H1 (cell line): ENCODE data around the gene RECK. TPM values are rescaled to one million over a fixed set of nuclear protein-coding genes. Genes with fewer than 3 reads are reported as not detected.

Experiments used
- CTCF ChIA-PET: fragments of 300-600 bp; sonication (Branson Sonifier 250); formaldehyde crosslinking; loops from one replicate; lab custom pipeline; 2021; ENCODE audit not compliant: partially characterized antibody; lab: Charles Lee
- POLR2A ChIA-PET: fragments of 300-600 bp; sonication (Branson Sonifier 250); formaldehyde crosslinking; loops from one replicate; lab custom pipeline; 2021; ENCODE audit warnings: inconsistent platforms; ENCODE audit not compliant: partially characterized antibody; lab: Charles Lee
- DNase-seq, 2 experiments: peaks; one replicate each; pipeline versions ENCODE4 v3.0.0 to v3.0.0-alpha.2; 2010 to 2022; ENCODE audit warnings: low spot score in 2 of 2, low read depth in 1 of 2, mixed read lengths in 1 of 2
- FAIRE-seq: peaks from 2 replicates; lab custom pipeline; 2011; peaks lifted over from hg19 to GRCh38; lab: Jason Lieb, UNC
- H2AFZ ChIP-seq: 2 replicates; pipeline ENCODE4 v1.8.1; 2012; ENCODE audit warnings: low read length, inconsistent platforms
- H2AK5ac ChIP-seq: 2 replicates; pipeline ENCODE4 v1.6.1; 2013; ENCODE audit warnings: low read depth, low read length
- H2BK120ac ChIP-seq: replicated peaks from 2 replicates; pipeline ENCODE3; 2013; ENCODE audit warnings: low read depth, low read length, inconsistent platforms
- H2BK12ac ChIP-seq: 2 replicates; pipeline ENCODE4 v1.6.1; 2013; ENCODE audit warnings: low read depth, low read length
- H2BK15ac ChIP-seq: 2 replicates; pipeline ENCODE4 v1.6.1; 2013; ENCODE audit warnings: low read length
- H2BK20ac ChIP-seq: 2 replicates; pipeline ENCODE4 v1.6.1; 2013; ENCODE audit warnings: low read length
- H2BK5ac ChIP-seq: 2 replicates; pipeline ENCODE4 v1.6.1; 2013; ENCODE audit warnings: low read depth, low read length
- H3K14ac ChIP-seq: 2 replicates; pipeline ENCODE4 v1.6.1; 2013; ENCODE audit warnings: inconsistent platforms; ENCODE audit not compliant: insufficient read length
- H3K18ac ChIP-seq: 2 replicates; pipeline ENCODE4 v1.6.1; 2013; ENCODE audit warnings: low read length; ENCODE audit errors: extremely low read depth
- H3K23ac ChIP-seq: 2 replicates; pipeline ENCODE4 v1.6.1; 2013; ENCODE audit warnings: inconsistent platforms; ENCODE audit not compliant: insufficient read length
- H3K23me2 ChIP-seq: 2 replicates; pipeline ENCODE4 v1.6.1; 2013; ENCODE audit warnings: low read depth, low read length
- H3K27ac ChIP-seq: 2 replicates; pipeline ENCODE4 v1.6.1; 2011; ENCODE audit warnings: low read depth, low read length, inconsistent platforms
- H3K27me3 ChIP-seq, 4 experiments: replicated peaks in 1 of 4; 1 replicate in 1 of 4; 2 replicates in 3 of 4; pipeline versions ENCODE4 v1.6.1 to v1.8.1; 2011 to 2013; ENCODE audit warnings: low read length in 3 of 4, mild to moderate bottlenecking in 3 of 4, inconsistent platforms in 2 of 4, mixed read lengths in 2 of 4, moderate library complexity in 1 of 4; ENCODE audit not compliant: control insufficient read depth in 3 of 4, insufficient read depth in 3 of 4; ENCODE audit errors: extremely low read depth in 1 of 4
- H3K36me3 ChIP-seq, 4 experiments: 2 replicates each; pipeline versions ENCODE4 v1.6.1 to v1.8.1; 2011 to 2013; ENCODE audit warnings: mild to moderate bottlenecking in 4 of 4, low read length in 3 of 4, moderate library complexity in 2 of 4, control low read depth in 1 of 4, inconsistent platforms in 1 of 4; ENCODE audit not compliant: insufficient read depth in 4 of 4, control insufficient read depth in 2 of 4
- H3K4ac ChIP-seq: replicated peaks from 2 replicates; pipeline ENCODE3; 2013; ENCODE audit warnings: low read length, low read depth, mixed read lengths, inconsistent platforms; ENCODE audit not compliant: insufficient read length
- H3K4me1 ChIP-seq, 4 experiments: replicated peaks in 1 of 4; 1 replicate in 1 of 4; 2 replicates in 3 of 4; pipeline versions ENCODE4 v1.6.1 to v1.8.1; 2011 to 2013; ENCODE audit warnings: low read length in 3 of 4, inconsistent platforms in 2 of 4, mixed read lengths in 1 of 4; ENCODE audit not compliant: insufficient read depth in 4 of 4, control insufficient read depth in 3 of 4
- H3K4me2 ChIP-seq, 2 experiments: 2 replicates each; pipeline versions ENCODE4 v1.6.1 to v1.8.1; 2011 to 2013; ENCODE audit warnings: low read depth in 2 of 2, low read length in 2 of 2, control low read depth in 1 of 2, inconsistent platforms in 1 of 2, mild to moderate bottlenecking in 1 of 2; ENCODE audit not compliant: insufficient read depth in 1 of 2
- H3K4me3 ChIP-seq, 4 experiments: fragments of 200-600, 300-600 bp in 1 of 4; sonication (generic), shearing (Covaris generic), sonication (Bioruptor Twin) in 1 of 4; 2 replicates each; pipeline versions ENCODE4 v1.5.1 to v1.8.1; 2011 to 2016; ENCODE audit warnings: low read length in 4 of 4, low read depth in 3 of 4, control low read depth in 2 of 4, inconsistent platforms in 2 of 4, mild to moderate bottlenecking in 2 of 4, mixed read lengths in 1 of 4, moderate library complexity in 1 of 4; ENCODE audit not compliant: insufficient read depth in 2 of 4; ENCODE audit errors: extremely low read depth in 1 of 4
- H3K56ac ChIP-seq: replicated peaks from 2 replicates; pipeline ENCODE3; 2013; ENCODE audit warnings: low read depth, mild to moderate bottlenecking, mixed read lengths, low read length, inconsistent platforms; ENCODE audit not compliant: insufficient read length
- H3K79me1 ChIP-seq: 2 replicates; pipeline ENCODE4 v1.6.1; 2013; ENCODE audit warnings: low read depth, low read length, control low read depth
- H3K79me2 ChIP-seq, 2 experiments: 2 replicates each; pipeline versions ENCODE4 v1.6.1 to v1.8.1; 2012 to 2013; ENCODE audit warnings: low read length in 2 of 2, mild to moderate bottlenecking in 2 of 2, inconsistent platforms in 1 of 2; ENCODE audit not compliant: insufficient read depth in 2 of 2, control insufficient read depth in 1 of 2
- H3K9ac ChIP-seq, 4 experiments: replicated peaks in 1 of 4; 1 replicate in 1 of 4; 2 replicates in 3 of 4; pipeline versions ENCODE4 v1.6.1 to v1.8.1; 2011 to 2013; ENCODE audit warnings: low read depth in 3 of 4, low read length in 3 of 4, control low read depth in 2 of 4, mild to moderate bottlenecking in 2 of 4, moderate library complexity in 2 of 4, inconsistent platforms in 1 of 4; ENCODE audit errors: extremely low read depth in 1 of 4
- H3K9me3 ChIP-seq, 2 experiments: 2 replicates each; pipeline versions ENCODE4 v1.6.1 to v1.8.1; 2012 to 2013; ENCODE audit warnings: mild to moderate bottlenecking in 2 of 2, moderate library complexity in 2 of 2, control low read depth in 1 of 2, inconsistent platforms in 1 of 2, low read depth in 1 of 2, low read length in 1 of 2, mixed read lengths in 1 of 2; ENCODE audit not compliant: insufficient read depth in 2 of 2
- H4K20me1 ChIP-seq, 2 experiments: replicated peaks in 1 of 2; 2 replicates each; pipeline versions ENCODE3 to v1.8.1; 2011 to 2013; ENCODE audit warnings: inconsistent platforms in 2 of 2, low read length in 2 of 2, mild to moderate bottlenecking in 1 of 2; ENCODE audit not compliant: insufficient read depth in 2 of 2, control insufficient read depth in 1 of 2
- H4K5ac ChIP-seq: 2 replicates; pipeline ENCODE4 v1.6.1; 2013; ENCODE audit warnings: low read length, low read depth, mixed read lengths, inconsistent platforms; ENCODE audit not compliant: insufficient read length
- H4K8ac ChIP-seq: 2 replicates; pipeline ENCODE4 v1.8.0; 2013; ENCODE audit warnings: mild to moderate bottlenecking, moderate library complexity, low read length, inconsistent platforms; ENCODE audit not compliant: insufficient read depth; ENCODE audit errors: extremely low read depth
- H4K91ac ChIP-seq: replicated peaks from 2 replicates; pipeline ENCODE3; 2013; ENCODE audit warnings: low read length, mixed read lengths, inconsistent platforms; ENCODE audit not compliant: insufficient read length
- EGR1 ChIP-seq: IDR thresholded peaks from 2 replicates; pipeline ENCODE4 v1.6.1; 2011; ENCODE audit warnings: low read depth, low read length, borderline replicate concordance
- POU5F1 ChIP-seq: IDR thresholded peaks from 2 replicates; pipeline ENCODE4 v1.6.1; 2011; ENCODE audit warnings: low read depth, mild to moderate bottlenecking, low read length, moderate library complexity
- SIRT6 ChIP-seq: IDR thresholded peaks from one replicate; pipeline ENCODE4 v1.7.1; 2012; ENCODE audit warnings: low read length, inconsistent platforms
- SP4 ChIP-seq: IDR thresholded peaks from 2 replicates; pipeline ENCODE4 v1.6.1; 2012; ENCODE audit warnings: low read length, inconsistent platforms
- WGBS, 2 experiments: shearing (Covaris generic) in 1 of 2; methylation state at CpG; one replicate each; pipeline versions ENCODE4 v1.1.6 to v1.1.7; 2013 to 2015; ENCODE audit warnings: low lambda C conversion rate in 2 of 2, mixed read lengths in 2 of 2, inconsistent platforms in 1 of 2, low coverage in 1 of 2, missing lambda C conversion rate in 1 of 2; ENCODE audit not compliant: insufficient replicate concordance in 2 of 2, insufficient coverage in 1 of 2, insufficient read length in 1 of 2; ENCODE audit errors: extremely low coverage in 1 of 2, missing lambda C conversion rate in 1 of 2; 5-methylcytosine and 5-hydroxymethylcytosine counted together
- polyA plus RNA-seq, 7 experiments: library from polyadenylated mRNA; depleted of rRNA in 3 of 7; stranded (reverse) in 5 of 7; unstranded in 2 of 7; fragments of >200 nt in 5 of 7; fragments of 200-250 nt in 2 of 7; gene quantifications; 1 replicate in 5 of 7; 2 replicates in 1 of 7; 4 replicates in 1 of 7; pipeline versions ENCODE4 v1.2.1 to v1.2.3, GENCODE V29; 2011 to 2013; ENCODE audit warnings: missing spikeins in 2 of 7, mixed read lengths in 2 of 7
- total RNA-seq: library from RNA; stranded (reverse); fragmentation: NEBNext Ultra II Directional; extraction: Animal tissue kit (Norgen Biotek cat#: 25700); gene quantifications from 2 replicates; pipeline ENCODE4 v1.2.1, GENCODE V29; 2021

Gene RECK
- total and polyA plus RNA-seq, 2 of the 8 experiments (the other 6 are each of a cell fraction or from before 2014, with no cell fraction given): 5.4 to 9.8 TPM

DNA sequence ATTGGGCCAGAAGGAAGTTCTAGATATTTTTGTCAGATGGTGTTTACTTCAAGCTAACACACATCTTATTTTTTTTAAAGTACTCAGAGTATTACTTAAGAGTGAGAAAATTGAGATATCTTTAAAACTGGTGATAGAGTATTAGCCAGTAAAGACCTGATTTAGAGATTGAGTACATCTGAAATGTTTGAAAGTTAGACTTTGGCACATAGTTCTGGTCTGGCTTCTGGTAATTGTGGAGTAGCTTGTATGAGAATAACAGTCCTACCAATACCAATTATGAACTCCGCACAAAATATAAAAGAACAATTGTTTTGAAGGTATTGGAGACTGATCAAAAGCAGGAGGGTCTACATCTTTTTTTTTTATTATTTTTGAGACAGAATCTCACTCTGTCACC, 55.3 kb downstream of the RECK start:
- H3K14ac ChIP-seq: no peak overlapping the region
- H2AFZ ChIP-seq: no peak overlapping the region
- no peak for FAIRE-seq
- H3K18ac ChIP-seq: no peak overlapping the region
- CTCF ChIA-PET: interaction anchor here (0.7 to 2.9 kb wide), 5 partner anchors 10 to 83 kb away, joined by 3 to 21 read pairs (median 5); no protein-coding TSS in a partner anchor
- no peaks in the 10 kb centered on the region for H3K23me2 ChIP-seq
- POLR2A ChIA-PET: interaction anchor here (0.9 to 1.7 kb wide), 2 partner anchors 9 to 71 kb away, joined by 3 to 6 read pairs; no protein-coding TSS in a partner anchor
- no peak overlapping the region for H2BK5ac ChIP-seq
- H3K4ac ChIP-seq: no peak overlapping the region
- H3K79me1 ChIP-seq: no peaks in the 10 kb centered on the region
- H4K5ac ChIP-seq: no peak overlapping the region
- H3K9ac ChIP-seq: no peak overlapping the region
- H2BK15ac ChIP-seq: no peak overlapping the region
- no peak overlapping the region for H3K23ac ChIP-seq
- H2AK5ac ChIP-seq: no peak overlapping the region
- H3K4me2 ChIP-seq: no peak overlapping the region
- no peak overlapping the region for H4K91ac ChIP-seq
- H3K79me2 ChIP-seq: no peaks in the 10 kb centered on the region
- H3K4me3 ChIP-seq: no peak overlapping the region
- no peaks in the 10 kb centered on the region for H3K36me3 ChIP-seq
- H4K8ac ChIP-seq: no peak overlapping the region
- no peak overlapping the region for H2BK120ac ChIP-seq
- WGBS, 2 experiments: 95% methylated on average over 1 of the region's 1 CpG; no CpG with 5 or more reads in 1 of the 2 experiments
- H2BK20ac ChIP-seq: no peak overlapping the region
- no peak for DNase-seq
- no peak overlapping the region for H3K56ac ChIP-seq
- no peaks in the 10 kb centered on the region for H3K27me3 ChIP-seq
- no peaks in the 10 kb centered on the region for H4K20me1 ChIP-seq
- no peak overlapping the region for H3K27ac ChIP-seq
- peaks cover 0 to 6% (median 4%) of the 10 kb centered on the region in 4 experiments; a peak in 4 of 7 replicates for H3K4me1 ChIP-seq
- TF ChIP-seq SIRT6 (no peak), POU5F1 (no peak), EGR1 (no peak), SP4 (no peak)
- H2BK12ac ChIP-seq: no peak overlapping the region
- H3K9me3 ChIP-seq: no peaks in the 10 kb centered on the region
